ENCODE results near the gene RDH8. TPM values are rescaled to one million over a fixed set of nuclear protein-coding genes. Genes with fewer than 3 reads are reported as not detected.
A peak's percentile ranks its signal among the peaks of the same experiment; 100 is the strongest.

RDH8 gene
- total and polyA plus RNA-seq, 10 of the 15 experiments (the other 5 are each of a cell fraction or from before 2014, with no cell fraction given), result 0.04 to 0.58 (median 0.05) TPM; not detected in 7

GRCh38 chr19:10006752-10007323 lies 6.4 kb upstream of the RDH8 start:
- TF ChIP-seq ZBTB40 (IDR thresholded peaks at IDR 0.05; ENCODE audit: borderline replicate concordance) (no peak), NR2C1 (IDR thresholded peaks at IDR 0.05) (peak; percentile 72), TCF3 (IDR thresholded peaks at IDR 0.05; ENCODE audit: borderline replicate concordance, insufficient read depth, low read depth, low read length) (no peak), NBN (IDR thresholded peaks at IDR 0.05) (0 out of 2 replicates have a peak, but pooled peaks have one; percentile 54), NR2F1 (conservative IDR thresholded peaks at IDR 0.05) (peak; percentile 51; the same call in 1 of the 2 replicates), MTA2 (IDR thresholded peaks at IDR 0.05; ENCODE audit: low read depth) (no peak), YY1 (IDR thresholded peaks at IDR 0.05; ENCODE audit: low read depth, low read length) (no peak), STAT3 (IDR thresholded peaks at IDR 0.05; ENCODE audit: low read depth, low read length) (no peak), EED (IDR thresholded peaks at IDR 0.05; ENCODE audit: low read depth) (no peak)

More at GRCh38 chr19:10006752-10007323, 6.4 kb upstream of the RDH8 start:
- DNase-seq (ENCODE audit: low read depth, low spot score), result no peak
- H3K27ac ChIP-seq (ENCODE audit: control insufficient read depth, insufficient read depth), result no peak overlapping the region
- intact Hi-C loops (cut with micrococcal nuclease; ENCODE audit: unreplicated experiment), result no loop called here
- CTCF ChIA-PET, result no interaction called here
- RAD21 ChIA-PET (ENCODE audit: unreplicated experiment), result no interaction called here
- no peaks in the 10 kb centered on the region for H4K20me1 ChIP-seq (ENCODE audit: control insufficient read depth, insufficient read depth)
- in situ Hi-C loops (cut with MboI), result no loop called here
- POLR2A ChIA-PET, result no interaction called here
- H3K79me2 ChIP-seq (ENCODE audit: control insufficient read depth, insufficient read depth, low read length), result no peaks in the 10 kb centered on the region
- no peaks in the 10 kb centered on the region for H3K36me3 ChIP-seq (ENCODE audit: control insufficient read depth in 2 of 2, insufficient read depth in 2 of 2, low read length in 1 of 2)
- H3K9ac ChIP-seq (ENCODE audit: control insufficient read depth, insufficient read depth, low read length), result no peak overlapping the region
- ATAC-seq, result no peak
- peaks cover 2 to 3% of the 10 kb centered on the region in 2 experiments; a peak in 3 of 4 replicates for H3K27me3 ChIP-seq (replicated peaks in 1 of 2; ENCODE audit: control insufficient read depth in 2 of 2, insufficient read depth in 2 of 2, low read length in 1 of 2)
- H3K4me3 ChIP-seq, result no peak overlapping the region
- SMC1A ChIA-PET (ENCODE audit: uncharacterized antibody, unreplicated experiment), result no interaction called here
- no peak overlapping the region for H2AFZ ChIP-seq (ENCODE audit: control insufficient read depth, low read depth, low read length)
- FAIRE-seq, result no peak
- H3K4me1 ChIP-seq (ENCODE audit: control insufficient read depth, insufficient read depth, low read length), result no peaks in the 10 kb centered on the region
- no peaks in the 10 kb centered on the region; the same call in 2 of the 3 replicates for H3K9me3 ChIP-seq (replicated peaks; ENCODE audit: control insufficient read depth, insufficient read depth, low read length)
- no TSS peak for BruUV-seq (replicated peaks)
- no peak overlapping the region for H3K4me2 ChIP-seq (ENCODE audit: control insufficient read depth, insufficient read depth)

All from GM12878 (cell line).